Measurements from ENCODE around the gene CSTF1. TPM values are rescaled to one million over a fixed set of nuclear protein-coding genes. Genes with fewer than 3 reads are reported as not detected.

Gene CSTF1
- total RNA-seq, 4 donors from 2014 or later: 20.8 to 26.8 (median 22.0) TPM

DNA sequence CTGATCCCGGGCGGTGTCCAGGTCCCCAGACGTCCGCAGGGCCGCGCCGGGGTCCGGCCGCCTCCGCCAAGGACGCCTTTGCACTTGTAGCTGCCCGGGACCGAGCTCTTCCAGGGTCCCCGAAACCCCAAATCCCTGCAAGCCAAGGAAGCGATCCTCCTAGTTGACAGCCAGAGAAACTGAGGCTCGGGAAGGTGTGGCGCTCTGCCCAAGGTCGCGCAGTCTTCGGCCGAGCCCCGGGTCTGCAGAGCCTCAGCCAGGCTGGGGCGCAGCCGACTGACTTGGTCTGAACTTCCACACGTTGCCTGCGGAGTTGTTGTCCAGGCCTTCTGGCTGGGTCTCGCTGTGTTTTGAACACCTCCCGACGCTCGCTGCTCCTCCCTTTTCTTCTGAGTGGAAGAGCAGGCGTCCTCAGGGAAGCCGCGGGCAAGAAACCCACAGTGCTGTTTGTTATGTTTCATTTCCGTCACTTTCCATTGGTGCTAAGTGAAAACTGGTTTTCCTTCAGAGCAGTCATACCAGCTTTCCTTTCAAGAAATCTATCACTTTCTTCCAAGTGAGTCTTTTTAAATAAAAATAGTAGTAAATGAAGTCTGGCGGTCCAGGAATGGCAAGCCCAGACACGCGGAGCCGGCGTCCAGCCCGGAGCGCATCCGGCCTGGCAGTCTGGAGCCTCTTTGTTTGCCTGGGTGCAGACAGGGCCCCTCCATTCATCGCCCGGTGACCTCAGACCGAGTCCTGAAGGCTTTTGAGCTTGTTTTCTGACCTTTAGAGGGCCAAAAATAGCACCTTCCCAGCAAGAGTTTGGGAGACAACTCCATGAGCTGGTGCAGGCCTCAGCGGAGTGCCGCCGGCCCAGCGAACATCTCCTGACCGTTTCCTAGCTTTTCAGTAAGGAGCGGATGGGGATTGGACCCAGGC is 33.0 kb upstream of the CSTF1 start:
- no peak for DNase-seq (ENCODE audit: low spot score)
- peak; percentile 60 for ATAC-seq (ENCODE audit: low FRiP score)
- TF ChIP-seq, protein P1, sequence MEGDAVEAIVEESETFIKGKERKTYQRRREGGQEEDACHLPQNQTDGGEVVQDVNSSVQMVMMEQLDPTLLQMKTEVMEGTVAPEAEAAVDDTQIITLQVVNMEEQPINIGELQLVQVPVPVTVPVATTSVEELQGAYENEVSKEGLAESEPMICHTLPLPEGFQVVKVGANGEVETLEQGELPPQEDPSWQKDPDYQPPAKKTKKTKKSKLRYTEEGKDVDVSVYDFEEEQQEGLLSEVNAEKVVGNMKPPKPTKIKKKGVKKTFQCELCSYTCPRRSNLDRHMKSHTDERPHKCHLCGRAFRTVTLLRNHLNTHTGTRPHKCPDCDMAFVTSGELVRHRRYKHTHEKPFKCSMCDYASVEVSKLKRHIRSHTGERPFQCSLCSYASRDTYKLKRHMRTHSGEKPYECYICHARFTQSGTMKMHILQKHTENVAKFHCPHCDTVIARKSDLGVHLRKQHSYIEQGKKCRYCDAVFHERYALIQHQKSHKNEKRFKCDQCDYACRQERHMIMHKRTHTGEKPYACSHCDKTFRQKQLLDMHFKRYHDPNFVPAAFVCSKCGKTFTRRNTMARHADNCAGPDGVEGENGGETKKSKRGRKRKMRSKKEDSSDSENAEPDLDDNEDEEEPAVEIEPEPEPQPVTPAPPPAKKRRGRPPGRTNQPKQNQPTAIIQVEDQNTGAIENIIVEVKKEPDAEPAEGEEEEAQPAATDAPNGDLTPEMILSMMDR (IDR thresholded peaks at IDR 0.05): no peak

DNA sequence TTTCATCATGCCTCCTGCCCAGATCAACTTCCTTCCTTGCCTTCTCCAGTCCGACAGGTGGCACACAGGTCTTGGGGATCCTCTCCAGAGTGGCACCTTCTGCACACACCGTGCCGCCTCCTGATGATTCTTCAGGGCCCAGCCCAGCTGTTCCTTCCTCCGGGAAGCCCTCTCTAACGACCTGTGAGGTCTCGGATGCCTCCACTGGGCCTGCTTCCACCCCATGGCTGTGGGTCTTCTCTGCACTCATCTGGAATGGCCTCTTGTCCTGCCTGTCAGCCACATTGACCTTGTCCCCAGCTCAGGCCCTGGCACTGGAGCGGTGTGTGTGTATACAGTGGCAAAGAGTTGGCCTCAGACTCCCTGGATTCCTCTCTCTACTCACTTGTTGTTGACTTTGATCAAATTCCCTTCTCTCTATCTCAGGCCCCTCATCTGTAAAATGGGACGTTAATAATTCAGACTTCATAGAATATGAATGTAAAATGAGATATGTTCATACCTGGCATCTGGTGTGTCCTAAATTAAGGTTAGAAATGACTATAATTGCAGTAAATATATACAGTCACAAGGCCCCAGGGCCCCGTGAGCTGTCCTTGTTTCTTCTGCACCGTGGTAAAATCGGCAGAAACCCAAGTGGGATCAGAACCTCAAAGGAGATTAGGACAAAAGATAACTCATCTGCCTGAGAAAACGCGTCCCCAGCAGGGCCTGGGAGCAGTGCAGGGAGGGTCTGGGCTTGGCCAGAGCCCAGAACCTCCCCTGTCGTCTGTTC is 32.1 kb upstream of the CSTF1 start:
- no peak for DNase-seq (ENCODE audit: low spot score)
- no peak for ATAC-seq (ENCODE audit: low FRiP score)
- TF ChIP-seq, protein P1 (IDR thresholded peaks at IDR 0.05): no peak

DNA sequence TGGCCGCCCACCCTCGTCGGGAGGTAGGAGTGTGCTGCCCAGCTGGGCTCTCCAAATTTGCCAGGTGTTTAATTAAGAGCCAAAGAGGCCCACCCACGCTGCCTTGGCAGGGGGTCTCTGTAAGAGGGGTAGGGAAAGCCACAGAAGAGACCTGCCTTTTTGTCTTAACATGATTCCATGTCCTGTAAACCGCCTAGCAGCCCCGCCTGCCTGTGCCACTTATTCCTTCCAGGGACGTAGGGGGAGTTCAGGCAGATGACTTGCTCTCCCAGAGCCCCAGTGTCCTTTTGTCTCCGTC is 31.6 kb upstream of the CSTF1 start:
- TF ChIP-seq, protein P1 (IDR thresholded peaks at IDR 0.05): no peak
- DNase-seq (ENCODE audit: low spot score): no peak
- ATAC-seq (ENCODE audit: low FRiP score): no peak

DNA sequence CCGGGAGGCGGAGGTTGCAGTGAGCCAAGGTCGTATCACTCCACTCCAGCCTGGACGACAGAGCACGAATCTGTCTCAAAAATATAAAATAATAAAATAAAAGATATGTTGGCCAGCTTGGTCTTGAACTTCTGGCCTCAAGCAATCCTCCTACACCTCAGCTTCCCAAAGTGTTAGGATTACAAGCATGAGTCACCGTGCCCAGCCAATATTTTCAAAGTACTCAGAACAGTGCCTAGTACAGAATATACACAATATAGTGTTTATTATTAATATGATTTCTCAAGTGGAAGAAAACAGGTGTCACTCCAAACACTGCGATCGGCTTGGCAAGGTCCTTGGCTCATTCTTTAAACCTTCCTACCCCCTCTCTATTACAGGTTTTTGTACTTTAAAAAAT is 30.5 kb upstream of the CSTF1 start:
- DNase-seq (ENCODE audit: low spot score) (no peak), ATAC-seq (ENCODE audit: low FRiP score) (no peak)
- TF ChIP-seq, protein P1 (IDR thresholded peaks at IDR 0.05): no peak

DNA sequence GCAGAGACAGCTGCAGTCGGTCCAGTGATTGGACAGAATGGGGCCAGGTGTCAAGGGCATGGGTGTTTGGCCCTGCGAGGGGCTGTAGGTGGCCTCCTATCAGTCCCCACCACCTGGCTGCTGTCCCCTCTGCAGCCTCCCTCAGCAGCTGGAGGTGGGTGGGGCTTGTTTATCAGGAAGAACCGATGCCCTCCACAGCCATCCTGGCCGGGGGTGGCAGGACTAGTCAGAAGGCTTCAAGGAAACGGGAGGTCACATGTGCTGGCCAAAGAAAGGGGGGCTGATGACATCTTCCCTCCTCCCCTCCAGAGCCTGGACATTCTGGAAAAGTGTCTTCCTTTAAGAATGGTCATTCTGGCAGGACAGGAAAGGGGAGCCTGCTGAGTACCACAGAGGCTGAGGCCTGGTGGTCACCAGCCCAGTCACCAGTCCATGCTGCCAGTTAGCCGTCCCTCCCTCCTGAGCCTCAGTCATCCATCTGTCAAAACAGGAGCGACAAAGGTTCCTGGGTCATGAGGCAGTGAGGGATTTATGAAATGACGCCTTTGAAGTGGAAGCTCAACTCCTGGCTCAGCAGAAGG is 29.5 kb upstream of the CSTF1 start:
- TF ChIP-seq, protein P1 (IDR thresholded peaks at IDR 0.05): no peak
- no peak for ATAC-seq (ENCODE audit: low FRiP score)
- no peak for DNase-seq (ENCODE audit: low spot score)

DNA sequence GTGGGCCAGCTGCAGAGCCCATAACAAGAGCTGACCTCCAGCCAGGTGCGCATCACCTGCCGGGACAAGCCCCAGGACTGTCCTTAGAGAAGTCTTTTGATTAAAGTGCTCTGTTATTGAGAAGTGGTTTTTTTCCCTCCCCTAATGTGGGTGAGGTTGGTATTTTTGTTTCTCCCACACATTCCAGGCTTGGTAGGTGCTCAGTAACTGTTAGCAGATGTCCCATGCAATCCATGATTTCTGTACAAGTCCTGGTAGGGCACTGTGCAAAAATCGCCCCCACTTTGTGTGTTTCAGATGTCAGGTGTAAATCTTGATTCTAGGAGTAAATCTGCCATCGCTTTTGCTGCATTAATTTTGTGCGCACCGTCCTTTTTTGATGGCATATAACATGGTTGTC is 29.0 kb upstream of the CSTF1 start:
- TF ChIP-seq, protein P1 (IDR thresholded peaks at IDR 0.05): no peak
- ATAC-seq (ENCODE audit: low FRiP score): no peak
- DNase-seq (ENCODE audit: low spot score): no peak
